PC-9 (cell line): ENCODE results near the gene SLC66A2. TPM values are rescaled to one million over a fixed set of nuclear protein-coding genes. Genes with fewer than 3 reads are reported as not detected.

ENCODE experiments used
- BruUV-seq: library from RNA; stranded (reverse); fragments of 400-500 nt; replicated peaks from 2 replicates; lab custom pipeline; 2021; lab: Mats Ljungman, UMichigan
- CTCF ChIA-PET: fragments of 300-600 bp; sonication (Branson Sonifier 250); formaldehyde crosslinking; loops from one replicate; lab custom pipeline; 2022; ENCODE audit warnings: antibody characterized with exemption; lab: Charles Lee
- POLR2A ChIA-PET: fragments of 300-600 bp; sonication (Branson Sonifier 250); formaldehyde crosslinking; loops from one replicate; lab custom pipeline; 2022; ENCODE audit warnings: antibody characterized with exemption; ENCODE audit not compliant: unreplicated experiment; lab: Charles Lee
- DNase-seq, 2 experiments: peaks; one replicate each; pipeline versions ENCODE4 v3.0.0 to v3.0.0-alpha.2; 2015 to 2022; ENCODE audit warnings: mixed read lengths in 1 of 2
- H2AFZ ChIP-seq: fragments of 200-600 bp; sonication (generic); 2 replicates; pipeline ENCODE4 v1.8.1; 2017; ENCODE audit warnings: antibody characterized with exemption
- H3F3A ChIP-seq: fragments of 200-600 bp; sonication (generic); 2 replicates; pipeline ENCODE4 v1.8.1; 2017; ENCODE audit warnings: antibody characterized with exemption, mild to moderate bottlenecking, low read depth; ENCODE audit not compliant: insufficient read depth
- H3K27ac ChIP-seq: fragments of 200-600 bp; sonication (generic); 2 replicates; pipeline ENCODE4 v1.6.1; 2016; ENCODE audit warnings: mixed run types
- H3K27me3 ChIP-seq: fragments of 200-600 bp; sonication (generic); 2 replicates; pipeline ENCODE4 v1.6.1; 2016; ENCODE audit warnings: low read depth, mixed run types; ENCODE audit not compliant: insufficient read depth
- H3K36me3 ChIP-seq: fragments of 200-600 bp; sonication (generic); 2 replicates; pipeline ENCODE4 v1.6.1; 2016; ENCODE audit warnings: low read depth, mixed run types
- H3K4me1 ChIP-seq: fragments of 200-600 bp; sonication (generic); replicated peaks from 2 replicates; pipeline ENCODE4 v1.6.1; 2016; ENCODE audit warnings: mixed run types; ENCODE audit not compliant: insufficient read depth
- H3K4me2 ChIP-seq: fragments of 200-600 bp; sonication (generic); 2 replicates; pipeline ENCODE4 v1.6.1; 2017; ENCODE audit warnings: mixed run types
- H3K4me3 ChIP-seq: fragments of 200-600 bp; sonication (generic); 2 replicates; pipeline ENCODE4 v1.6.1; 2016; ENCODE audit warnings: mixed run types
- H3K79me2 ChIP-seq: fragments of 200-600 bp; sonication (generic); 2 replicates; pipeline ENCODE4 v1.6.1; 2017; ENCODE audit warnings: low read depth, mixed run types
- H3K9me2 ChIP-seq: fragments of 200-600 bp; sonication (generic); 2 replicates; pipeline ENCODE4 v1.8.1; 2017; ENCODE audit warnings: mild to moderate bottlenecking; ENCODE audit not compliant: insufficient read depth
- H3K9me3 ChIP-seq: fragments of 200-600 bp; sonication (generic); 2 replicates; pipeline ENCODE4 v1.8.1; 2016; ENCODE audit warnings: low read depth; ENCODE audit not compliant: insufficient read depth
- H4K20me1 ChIP-seq: fragments of 200-600 bp; sonication (generic); 2 replicates; pipeline ENCODE4 v1.8.1; 2017; ENCODE audit not compliant: insufficient read depth
- EZH2 ChIP-seq: fragments of 200-600 bp; sonication (generic); IDR thresholded peaks from 2 replicates; pipeline ENCODE4 v1.8.0; 2017; ENCODE audit warnings: antibody characterized with exemption, low read depth
- intact Hi-C: fragments of 100-400 bp; cut with micrococcal nuclease; formaldehyde crosslinking; loops from one replicate; pipeline ENCODE4 v1.10.0; 2022; ENCODE audit not compliant: unreplicated experiment
- total RNA-seq: library from RNA; stranded (reverse); gene quantifications from 2 replicates; pipeline ENCODE4 v1.2.3, GENCODE V29; 2021
- TF ChIP-seq, protein P1 (sequence below): fragments of 200-600 bp; sonication (generic); conservative IDR thresholded peaks from 2 replicates; pipeline ENCODE4 v1.6.1; 2017; ENCODE audit warnings: mixed run types, antibody characterized with exemption, mild to moderate bottlenecking, moderate library complexity

Gene SLC66A2
- total RNA-seq, 1 experiment from 2014 or later: 24.3 TPM

DNA sequence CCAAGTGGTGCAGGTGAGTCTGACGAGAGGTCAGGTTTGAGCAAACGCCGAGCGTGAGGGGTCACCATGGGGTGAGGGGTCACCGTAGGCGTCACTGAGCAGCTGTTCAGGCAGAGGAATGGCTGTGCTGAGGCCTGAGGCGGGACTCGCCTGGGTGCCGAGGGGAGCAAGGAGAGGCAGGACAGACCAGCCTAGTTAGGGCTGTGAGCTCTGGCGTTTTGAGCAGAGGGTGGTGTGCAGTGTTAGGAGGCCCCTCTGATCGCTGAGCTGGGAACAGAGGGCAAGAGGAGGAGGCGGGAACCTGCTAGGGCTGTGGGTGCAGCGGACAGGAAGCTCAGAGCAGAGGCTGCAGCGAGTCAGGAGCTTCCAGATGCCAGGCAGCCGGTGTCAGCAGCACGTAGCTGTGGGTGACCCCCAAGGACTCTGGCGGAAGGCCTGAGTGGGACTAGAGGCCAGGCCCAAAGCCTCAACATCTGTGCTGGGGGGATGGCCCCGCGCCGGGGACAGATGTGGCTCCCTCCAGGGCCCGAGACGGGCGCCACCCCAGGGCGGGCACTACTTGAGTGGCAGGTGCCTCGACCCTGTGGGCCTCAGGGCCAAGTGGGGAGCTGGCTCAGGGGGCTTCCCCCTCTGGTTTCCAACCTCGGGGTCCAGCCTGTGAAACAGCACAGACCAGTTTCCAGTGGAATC lies 98.0 kb downstream of the SLC66A2 start:
- Histone ChIP-seq H3F3A (no peaks in the 10 kb centered on the region), H3K27me3 (peaks cover 17% of the 10 kb centered on the region), H3K4me3 (no peak overlapping the region), H3K9me2 (no peaks in the 10 kb centered on the region), H3K27ac (no peak overlapping the region), H3K79me2 (no peaks in the 10 kb centered on the region), H3K4me2 (no peak overlapping the region), H3K36me3 (no peaks in the 10 kb centered on the region), H3K4me1 (peaks cover 16% of the 10 kb centered on the region), H3K9me3 (no peaks in the 10 kb centered on the region), H2AFZ (no peak overlapping the region), H4K20me1 (no peaks in the 10 kb centered on the region)
- BruUV-seq: no TSS peak
- ChIA-PET CTCF (no interaction called here), POLR2A (no interaction called here)
- no peak for DNase-seq
- intact Hi-C loops: no loop called here
- TF ChIP-seq, protein P1, sequence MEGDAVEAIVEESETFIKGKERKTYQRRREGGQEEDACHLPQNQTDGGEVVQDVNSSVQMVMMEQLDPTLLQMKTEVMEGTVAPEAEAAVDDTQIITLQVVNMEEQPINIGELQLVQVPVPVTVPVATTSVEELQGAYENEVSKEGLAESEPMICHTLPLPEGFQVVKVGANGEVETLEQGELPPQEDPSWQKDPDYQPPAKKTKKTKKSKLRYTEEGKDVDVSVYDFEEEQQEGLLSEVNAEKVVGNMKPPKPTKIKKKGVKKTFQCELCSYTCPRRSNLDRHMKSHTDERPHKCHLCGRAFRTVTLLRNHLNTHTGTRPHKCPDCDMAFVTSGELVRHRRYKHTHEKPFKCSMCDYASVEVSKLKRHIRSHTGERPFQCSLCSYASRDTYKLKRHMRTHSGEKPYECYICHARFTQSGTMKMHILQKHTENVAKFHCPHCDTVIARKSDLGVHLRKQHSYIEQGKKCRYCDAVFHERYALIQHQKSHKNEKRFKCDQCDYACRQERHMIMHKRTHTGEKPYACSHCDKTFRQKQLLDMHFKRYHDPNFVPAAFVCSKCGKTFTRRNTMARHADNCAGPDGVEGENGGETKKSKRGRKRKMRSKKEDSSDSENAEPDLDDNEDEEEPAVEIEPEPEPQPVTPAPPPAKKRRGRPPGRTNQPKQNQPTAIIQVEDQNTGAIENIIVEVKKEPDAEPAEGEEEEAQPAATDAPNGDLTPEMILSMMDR: no peak
- no peak for TF ChIP-seq EZH2

DNA sequence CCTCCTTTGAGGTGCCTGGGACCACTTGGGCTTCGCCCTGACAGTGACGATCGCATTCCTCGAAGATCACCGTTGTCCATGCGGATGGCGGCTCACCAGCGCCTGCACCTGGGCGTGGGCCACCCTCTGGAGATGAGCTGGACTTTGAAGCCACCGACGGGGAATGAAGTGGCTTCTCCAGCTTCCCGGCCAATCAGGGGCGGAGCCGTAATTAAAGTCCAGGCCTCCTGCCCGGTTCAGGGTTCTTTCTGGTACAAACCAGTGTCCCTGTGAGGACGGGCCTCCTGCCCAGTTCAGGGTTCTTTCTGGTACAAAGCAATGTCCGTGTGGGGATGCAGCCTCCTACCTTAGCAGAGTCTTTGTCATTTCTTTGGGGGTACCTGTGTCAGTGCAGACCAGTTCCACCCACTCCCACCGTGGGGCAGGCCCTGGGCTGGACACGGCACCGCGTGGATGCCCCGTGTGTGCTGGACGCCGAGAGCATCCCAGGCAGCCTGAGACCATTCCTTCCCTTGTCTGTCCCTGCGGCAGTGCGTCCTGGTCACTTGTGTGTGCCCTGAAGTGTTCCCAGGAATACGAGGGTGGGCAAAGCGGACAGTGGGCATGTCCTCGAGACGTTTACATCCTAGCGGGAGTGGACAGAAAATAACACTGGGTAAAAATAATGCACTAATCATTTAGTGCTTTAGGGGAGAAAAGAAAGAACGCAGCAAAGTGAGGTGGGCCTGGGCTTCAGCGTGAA lies 98.7 kb downstream of the SLC66A2 start:
- DNase-seq: no peak
- no peaks in the 10 kb centered on the region for H3K9me3 ChIP-seq
- peaks cover 16% of the 10 kb centered on the region for H3K4me1 ChIP-seq
- no peak overlapping the region for H2AFZ ChIP-seq
- no peaks in the 10 kb centered on the region for H3F3A ChIP-seq
- TF ChIP-seq, protein P1: no peak
- TF ChIP-seq EZH2: no peak
- ChIA-PET POLR2A (no interaction called here), CTCF (no interaction called here)
- BruUV-seq: no TSS peak
- H3K9me2 ChIP-seq: no peaks in the 10 kb centered on the region
- H4K20me1 ChIP-seq: no peaks in the 10 kb centered on the region
- H3K27ac ChIP-seq: no peak overlapping the region
- H3K27me3 ChIP-seq: peaks cover 12% of the 10 kb centered on the region
- intact Hi-C loops: no loop called here
- no peak overlapping the region for H3K4me2 ChIP-seq
- H3K79me2 ChIP-seq: no peaks in the 10 kb centered on the region
- no peak overlapping the region for H3K4me3 ChIP-seq
- no peaks in the 10 kb centered on the region for H3K36me3 ChIP-seq

Other genes starting within 250 kb of the SLC66A2 start
- gene KCNG2, start 153.7 kb downstream of the SLC66A2 start, total RNA-seq: not detected in 2 replicates
- gene HSBP1L1, start 13.0 kb upstream of the SLC66A2 start, total RNA-seq: 32.6 and 41.5 TPM in 2 replicates
- 106 and 120 TPM in 2 replicates for gene TXNL4A, start 36.9 kb upstream of the SLC66A2 start, total RNA-seq
- 22.4 and 25.1 TPM in 2 replicates for gene RBFA, start 82.8 kb upstream of the SLC66A2 start, total RNA-seq
- 12.6 and 13.8 TPM in 2 replicates for gene ADNP2, start 157.6 kb upstream of the SLC66A2 start, total RNA-seq